NCI-H146 (cell line): ENCODE measurements around the gene SART1.

Experiments used
- DNase-seq: peaks from one replicate; lab custom pipeline; 2025; lab: John Stamatoyannopoulos, UW

Gene SART1

GRCh38 chr11:65964906-65965305 lies 3.4 kb downstream of the SART1 start:
- DNase-seq: no peak

GRCh38 chr11:65965986-65966762 lies 4.6 kb downstream of the SART1 start:
- no peak for DNase-seq

- no peak for DNase-seq
Observed at GRCh38 chr11:65967329-65967934, 5.9 kb downstream of the SART1 start.

- DNase-seq: no peak
Observed at GRCh38 chr11:65968600-65969482, 7.3 kb downstream of the SART1 start.

- DNase-seq: no peak
Observed at GRCh38 chr11:65972116-65972515, 10.6 kb downstream of the SART1 start.

DNA sequence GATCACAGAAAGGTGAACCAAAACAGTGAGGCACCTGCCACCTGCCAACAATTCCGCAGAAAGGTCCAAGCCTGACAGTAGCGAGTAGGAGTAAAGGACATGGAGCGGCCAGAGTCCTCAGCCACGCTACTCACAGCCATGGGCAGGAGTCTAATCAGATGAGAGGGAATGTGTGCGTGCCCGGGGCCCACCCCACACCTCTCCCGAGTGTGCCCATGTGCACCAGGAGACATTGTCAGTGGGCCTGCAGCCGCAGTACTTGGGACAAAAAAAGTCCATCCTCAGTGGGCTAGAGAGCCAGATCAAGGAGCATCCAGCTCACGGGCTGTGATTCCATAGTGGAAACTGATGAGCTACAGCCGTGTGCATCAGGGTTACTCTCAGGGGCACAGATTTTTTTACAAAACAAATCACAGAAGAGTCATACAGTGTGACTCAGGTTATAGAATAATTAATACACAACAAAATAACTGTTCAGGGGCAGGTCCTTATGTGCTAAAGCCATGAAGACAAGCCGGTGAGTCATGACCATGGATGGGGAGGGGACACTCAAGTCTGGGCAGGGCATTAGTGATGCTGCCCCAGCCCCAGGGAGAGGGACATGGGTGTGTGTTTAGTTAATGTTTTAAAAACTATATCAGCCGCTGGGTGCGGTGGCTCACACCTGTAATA lies 12.0 kb downstream of the SART1 start:
- DNase-seq: no peak

GRCh38 chr11:65975771-65976170 lies 14.2 kb downstream of the SART1 start:
- no peak for DNase-seq

DNA sequence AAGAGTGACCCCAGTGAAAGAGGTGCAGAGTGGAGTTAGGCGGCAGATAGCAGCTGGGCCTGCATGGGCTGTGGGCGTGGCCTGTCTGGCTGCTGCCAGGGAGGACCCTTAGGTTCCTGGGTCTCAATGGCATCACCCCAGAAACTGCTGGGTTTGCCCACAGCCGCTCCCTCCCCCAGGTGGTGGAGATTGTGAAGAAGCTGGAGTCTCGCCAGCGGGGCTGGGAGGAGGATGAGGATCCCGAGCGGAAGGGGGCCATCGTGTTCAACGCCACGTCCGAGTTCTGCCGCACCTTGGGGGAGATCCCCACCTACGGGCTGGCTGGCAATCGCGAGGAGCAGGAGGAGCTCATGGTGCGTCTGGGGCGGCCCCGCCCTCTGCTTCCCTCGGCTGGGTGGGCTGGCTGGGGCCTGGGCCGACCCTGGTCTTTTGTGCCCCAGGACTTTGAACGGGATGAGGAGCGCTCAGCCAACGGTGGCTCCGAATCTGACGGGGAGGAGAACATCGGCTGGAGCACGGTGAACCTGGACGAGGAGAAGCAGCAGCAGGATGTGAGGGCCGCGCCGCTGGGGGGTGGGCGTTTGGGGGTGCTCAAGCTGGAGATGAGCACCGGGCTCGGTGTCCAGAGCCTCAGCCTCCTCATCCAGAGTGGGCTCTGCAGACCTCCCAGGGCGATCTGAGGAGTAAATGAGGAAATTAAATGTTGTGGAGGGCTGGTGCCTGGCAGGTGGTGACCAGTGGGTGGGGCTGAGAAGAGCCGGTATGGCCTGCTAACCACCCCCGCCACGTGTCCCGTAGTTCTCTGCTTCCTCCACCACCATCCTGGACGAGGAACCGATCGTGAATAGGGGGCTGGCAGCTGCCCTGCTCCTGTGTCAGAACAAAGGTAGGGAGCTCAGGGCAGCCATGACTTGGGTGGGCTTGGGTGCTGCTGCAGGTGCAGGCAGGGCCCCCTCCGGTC lies 15.0 kb downstream of the SART1 start:
- no peak for DNase-seq

- DNase-seq: no peak
Observed at GRCh38 chr11:65977621-65978390, 16.3 kb downstream of the SART1 start.

DNA sequence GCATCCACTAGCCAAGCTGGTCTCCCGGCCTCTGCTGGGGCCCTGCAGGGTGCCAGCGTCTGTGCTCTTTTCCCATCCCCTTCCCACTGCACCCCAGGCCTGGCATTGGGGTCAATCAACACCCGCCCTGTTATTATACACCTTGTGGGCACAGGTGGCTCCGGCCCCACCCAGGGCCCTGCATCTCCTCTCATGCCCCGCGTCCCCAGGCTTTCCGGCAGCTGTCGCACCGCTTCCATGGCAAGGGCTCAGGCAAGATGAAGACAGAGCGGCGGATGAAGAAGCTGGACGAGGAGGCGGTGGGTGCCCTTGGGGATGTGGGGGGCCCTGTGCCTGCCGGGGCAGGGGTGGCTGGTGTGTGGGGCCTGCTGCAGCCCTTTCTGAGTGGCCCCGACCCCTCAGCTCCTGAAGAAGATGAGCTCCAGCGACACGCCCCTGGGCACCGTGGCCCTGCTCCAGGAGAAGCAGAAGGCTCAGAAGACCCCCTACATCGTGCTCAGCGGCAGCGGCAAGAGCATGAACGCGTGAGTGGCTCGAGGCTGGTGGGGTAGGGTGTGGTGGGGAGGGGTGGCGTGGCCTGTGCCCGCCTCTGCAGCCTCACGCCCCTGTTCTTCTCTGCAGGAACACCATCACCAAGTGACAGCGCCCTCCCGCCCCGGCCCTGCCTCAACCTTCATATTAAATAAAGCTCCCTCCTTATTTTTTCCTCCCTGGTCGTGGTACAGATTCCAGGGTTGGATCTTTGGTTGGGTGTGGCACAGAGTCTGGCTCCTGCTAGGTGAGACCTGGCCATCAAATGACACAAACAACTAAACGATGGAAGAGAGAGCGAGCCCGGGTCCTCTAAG lies 17.1 kb downstream of the SART1 start:
- DNase-seq: no peak

DNA sequence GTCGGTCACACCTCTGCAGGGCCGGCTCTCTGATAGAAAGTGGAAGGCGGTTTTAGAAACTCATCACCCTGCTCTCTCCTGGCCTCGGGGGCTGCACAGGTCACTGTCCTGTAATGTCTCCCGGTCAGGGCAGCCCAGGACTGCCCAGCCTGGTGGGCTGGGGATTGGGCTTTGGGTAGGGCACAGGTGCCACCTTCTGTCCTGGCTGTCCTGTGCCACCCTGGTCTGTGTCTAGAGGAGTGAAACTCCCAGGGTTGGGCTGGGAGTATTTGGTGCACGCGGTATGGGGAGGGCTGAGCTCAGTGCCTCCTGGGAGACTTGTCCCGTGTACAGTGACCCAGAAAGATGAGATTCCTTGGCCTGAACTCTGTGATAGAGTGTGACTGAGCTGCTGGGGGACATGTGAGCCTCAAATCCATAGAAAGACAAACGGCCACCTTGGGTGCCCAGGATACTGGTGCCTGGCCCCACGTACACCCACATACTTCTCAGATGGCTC lies 17.8 kb downstream of the SART1 start:
- DNase-seq: no peak

DNA sequence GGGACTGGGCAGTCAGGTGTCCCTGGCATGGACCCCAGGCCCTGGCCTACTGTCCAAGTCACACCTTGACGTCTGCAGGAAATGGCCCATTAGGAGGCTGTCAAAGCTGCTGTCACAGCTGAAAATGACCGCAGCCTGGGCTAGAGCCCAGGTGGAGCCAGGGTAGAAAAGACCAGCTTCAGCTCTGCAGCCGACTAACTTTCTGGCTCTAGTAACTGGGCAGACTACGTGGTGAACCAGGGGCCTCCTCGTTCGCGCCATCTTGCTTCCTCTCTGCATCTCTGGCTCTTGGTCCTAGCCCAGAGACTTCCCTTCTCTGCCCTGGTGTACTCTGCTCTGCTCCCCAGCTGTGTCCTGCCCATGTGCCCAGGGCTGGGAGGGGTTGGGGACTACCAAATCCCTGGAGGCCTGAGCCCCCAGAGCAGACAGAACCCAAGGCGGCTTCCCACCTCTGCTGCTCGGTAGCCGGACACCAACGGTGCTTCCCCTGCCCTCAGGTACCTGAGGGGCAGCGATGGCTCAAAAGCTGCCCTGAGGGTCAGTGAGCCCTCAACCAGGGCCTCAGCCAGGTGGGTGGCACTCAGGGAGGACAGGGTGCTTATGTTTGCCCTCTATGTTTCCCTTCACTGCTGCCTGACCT lies 19.7 kb downstream of the SART1 start:
- no peak for DNase-seq

DNA sequence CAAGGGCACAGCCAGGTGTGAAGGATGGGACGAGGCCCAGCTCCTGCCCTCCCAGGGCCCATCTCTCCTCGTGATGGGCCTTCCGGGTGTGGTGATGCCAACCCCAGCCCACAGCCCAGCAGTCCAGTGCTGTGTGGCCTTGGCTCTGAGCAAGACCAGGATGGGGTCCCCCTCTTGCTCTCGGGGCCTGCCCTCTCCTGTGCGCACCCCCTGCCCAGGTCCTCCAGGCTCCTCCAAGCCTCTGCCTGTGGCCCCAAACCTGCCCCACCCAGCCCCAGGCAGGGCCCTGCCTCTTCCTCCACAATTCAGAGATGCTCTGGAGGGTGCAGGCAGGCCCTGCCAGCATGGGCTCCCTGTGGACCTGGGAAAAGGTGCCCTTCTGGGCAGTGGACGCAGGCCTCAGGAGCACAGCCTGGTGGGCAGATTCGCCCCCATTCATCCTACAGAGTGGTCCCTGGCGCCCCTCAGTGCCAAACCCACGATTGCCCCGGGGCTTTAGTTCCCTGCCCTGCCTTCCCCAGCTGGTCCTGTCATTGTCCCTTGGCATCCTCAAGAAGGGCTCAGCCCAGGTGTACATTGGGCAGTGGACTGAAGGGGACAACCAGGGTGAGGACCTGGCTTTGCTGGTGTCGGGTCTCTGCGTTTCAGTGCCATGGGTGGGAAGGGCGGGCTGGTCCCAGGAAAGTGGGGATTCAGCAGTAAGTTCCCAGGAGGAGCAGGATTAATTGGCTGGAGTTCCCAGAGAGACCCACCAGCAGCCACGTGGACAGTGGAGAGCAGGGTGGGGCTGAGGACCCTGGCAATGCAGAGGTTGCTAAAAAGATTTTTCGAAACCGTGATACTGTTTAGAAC lies 20.7 kb downstream of the SART1 start:
- DNase-seq: no peak

DNA sequence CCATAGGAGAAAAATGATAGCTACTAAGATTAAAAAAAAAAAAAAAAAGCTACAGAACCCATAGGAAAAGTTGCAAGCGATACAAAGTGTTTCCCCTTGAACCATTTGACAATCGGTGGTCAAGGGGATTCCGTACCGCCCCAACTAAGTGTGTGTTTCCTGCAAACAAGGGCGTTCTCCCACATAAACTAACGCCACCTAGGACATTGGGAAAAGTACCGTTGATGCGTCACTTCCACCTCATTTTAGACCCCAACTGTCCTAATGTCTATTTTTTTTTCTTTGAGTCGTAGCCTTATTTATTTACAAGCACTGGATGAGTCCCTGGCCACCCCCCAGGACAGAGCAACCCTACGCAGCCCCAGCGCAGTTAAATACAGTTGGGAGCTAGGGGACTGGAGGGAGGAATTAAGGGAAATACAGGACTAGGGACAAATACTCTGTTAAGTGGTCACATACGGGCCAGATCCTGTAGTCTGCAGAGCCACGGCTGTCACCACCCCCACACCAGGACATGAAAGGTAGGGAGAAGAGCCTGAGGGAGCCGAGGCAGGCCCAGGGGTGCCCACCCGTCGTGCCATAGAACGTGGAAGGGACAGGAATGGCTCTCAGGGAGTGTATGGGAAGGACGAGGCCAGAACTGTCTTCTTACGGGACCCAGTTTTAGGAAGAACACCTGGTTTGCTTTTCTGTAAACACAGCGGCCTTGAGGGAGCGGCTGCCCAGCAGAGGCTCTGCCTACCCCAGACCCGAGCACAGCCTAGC lies 21.5 kb downstream of the SART1 start:
- no peak for DNase-seq

DNA sequence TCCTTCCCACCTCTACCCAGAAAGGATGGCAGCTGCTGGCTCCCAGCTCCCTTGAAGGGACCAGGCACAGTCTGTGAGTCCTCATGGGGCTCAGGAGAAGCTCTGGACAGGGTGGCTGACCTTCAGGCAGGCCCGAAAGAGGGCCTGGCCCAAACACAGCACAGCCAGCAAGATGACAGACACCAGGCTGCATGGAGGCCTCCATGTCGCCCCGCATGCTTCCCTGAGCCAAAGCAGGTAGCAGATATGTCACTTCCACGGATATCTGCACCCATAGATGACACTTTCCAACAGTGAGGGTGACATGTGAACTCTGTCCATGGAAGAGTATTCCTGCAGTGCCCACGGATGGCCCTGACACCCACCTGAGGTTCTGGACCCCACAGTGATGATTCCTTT lies 22.1 kb downstream of the SART1 start:
- DNase-seq: no peak

GRCh38 chr11:65987336-65987735 lies 25.8 kb downstream of the SART1 start:
- no peak for DNase-seq
